OCI-M2 (cell line): ENCODE data around the gene TRMO.

Experiments
- DNase-seq: peaks from one replicate; lab custom pipeline; 2025; ENCODE audit not compliant: unreplicated experiment; lab: John Stamatoyannopoulos, UW

Gene TRMO

DNA sequence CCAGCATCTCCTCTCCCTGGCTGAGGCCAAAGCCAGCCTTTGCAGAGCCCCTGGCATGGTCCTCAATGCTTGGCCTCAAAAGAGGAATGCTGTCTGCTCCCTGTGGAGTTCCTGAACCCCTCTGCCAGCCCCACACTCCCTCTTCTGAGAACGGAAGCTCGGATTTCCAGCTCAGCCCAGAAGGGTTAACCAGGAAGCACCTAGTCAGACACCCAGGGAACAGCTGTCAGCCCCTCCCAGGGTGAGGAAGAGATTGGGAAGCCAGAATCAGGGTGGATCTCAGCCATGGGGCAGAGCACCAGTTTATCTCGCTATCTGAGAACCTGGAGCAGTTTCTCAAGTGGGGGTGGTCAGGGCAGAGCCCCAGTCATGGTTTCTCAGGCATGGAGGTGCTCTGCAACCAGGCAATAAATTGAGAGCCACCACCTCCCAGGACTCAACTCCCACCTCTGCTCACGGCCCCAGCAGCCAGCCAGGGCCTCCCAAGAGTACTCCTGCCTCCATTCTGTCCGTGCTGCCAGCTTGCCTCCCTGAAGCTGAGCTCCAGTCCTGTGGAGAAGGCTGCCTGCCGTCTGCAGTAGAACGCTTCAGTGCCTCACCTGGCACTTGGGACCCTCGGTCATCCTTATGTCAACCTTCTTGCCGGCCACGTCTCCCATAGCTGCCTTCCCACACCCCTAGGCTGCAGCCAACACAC lies 61.7 kb downstream of the TRMO start:
- DNase-seq: no peak

DNA sequence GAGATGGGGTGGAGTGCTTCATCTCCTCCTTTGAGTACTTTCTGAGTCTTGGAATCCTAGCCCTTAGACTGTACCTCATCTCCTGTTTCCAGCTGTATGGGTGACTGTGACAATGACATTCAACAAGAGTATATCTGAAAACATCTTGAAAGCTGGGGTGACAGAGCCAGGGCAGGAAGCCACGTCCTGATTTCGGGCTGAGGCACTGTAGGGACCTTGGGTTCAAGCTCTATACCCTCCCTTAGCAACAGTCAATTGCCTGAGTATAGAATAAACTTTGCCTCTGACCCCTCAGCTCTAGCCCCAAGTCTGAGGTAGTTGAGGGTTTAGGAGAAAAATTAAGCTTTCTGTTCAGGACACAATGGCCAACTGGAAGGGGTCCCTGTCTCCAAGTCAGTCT lies 63.0 kb downstream of the TRMO start:
- DNase-seq: no peak

DNA sequence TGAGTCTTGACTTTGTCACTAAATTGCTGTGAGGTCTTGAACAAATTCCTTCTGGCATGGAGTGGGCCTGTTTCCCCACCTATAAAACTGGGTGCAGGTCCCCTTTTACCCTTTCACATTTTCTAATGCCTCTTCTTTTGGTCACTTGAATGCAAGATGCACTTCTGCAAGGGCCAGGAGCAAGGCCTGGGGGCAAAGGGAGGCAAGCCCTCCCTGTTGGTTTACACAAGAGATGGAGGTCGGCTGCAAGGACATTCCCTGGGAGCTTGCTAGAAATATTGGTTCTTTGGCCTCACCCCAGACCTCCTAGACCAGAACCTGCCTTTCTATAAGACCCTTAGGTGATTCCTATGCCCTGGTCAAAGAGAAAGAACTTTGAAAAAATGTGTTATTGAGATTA lies 63.5 kb downstream of the TRMO start:
- no peak for DNase-seq

DNA sequence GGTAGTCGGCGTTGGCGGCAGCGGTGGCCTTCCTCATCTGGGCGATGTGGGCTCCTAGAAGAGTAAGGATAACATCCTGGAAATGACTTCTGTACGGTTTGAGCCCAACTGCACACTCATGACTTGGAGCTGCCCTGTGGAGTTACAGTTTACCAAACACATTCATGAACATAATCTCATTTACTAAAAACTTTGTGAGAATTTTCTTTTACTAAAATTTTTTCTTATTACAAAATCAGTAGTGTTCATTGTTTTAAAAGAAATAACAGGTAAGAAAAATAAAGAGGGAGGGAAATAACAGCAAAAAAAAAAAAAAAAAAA lies 63.9 kb downstream of the TRMO start:
- no peak for DNase-seq

- no peak for DNase-seq
Measured at GRCh38 chr9:97857606-97858392, 64.5 kb downstream of the TRMO start.

DNA sequence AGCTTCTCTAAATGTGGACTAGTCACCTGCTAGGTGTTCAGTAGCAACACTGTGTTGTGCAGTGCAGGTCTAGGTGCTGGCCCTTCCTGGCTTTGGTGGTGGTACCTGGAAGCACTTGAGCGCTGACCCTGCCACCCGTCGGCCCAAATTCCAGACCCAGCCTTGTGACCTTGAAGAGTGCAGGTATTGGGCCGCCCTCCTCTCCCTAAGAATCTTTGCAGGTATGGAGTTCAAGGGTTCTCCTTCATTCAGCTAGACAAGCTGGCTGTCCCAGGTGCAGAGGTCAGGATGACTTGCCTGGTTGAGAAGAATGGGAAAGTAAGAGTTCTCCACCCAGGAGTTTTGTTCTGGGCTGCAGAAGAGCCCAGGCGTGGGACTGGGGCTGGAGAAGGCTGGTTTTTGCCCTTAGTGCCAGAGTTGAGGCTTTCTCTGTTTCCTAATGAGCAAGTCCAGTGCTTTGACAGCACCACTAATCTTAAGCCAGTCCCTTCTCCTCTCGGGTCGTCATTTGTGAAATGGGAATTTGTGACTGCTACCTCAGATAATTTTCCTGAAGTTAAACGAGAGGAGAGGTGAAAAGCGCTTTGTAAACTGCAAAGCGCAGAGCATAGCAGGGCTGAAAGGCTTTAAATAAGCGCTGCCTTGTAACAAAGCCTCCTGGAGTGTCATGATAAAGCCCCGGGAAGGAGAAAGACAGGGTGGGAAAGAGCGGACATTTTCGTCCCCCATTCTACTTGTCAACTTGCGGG lies 65.3 kb downstream of the TRMO start:
- DNase-seq: no peak

- no peak for DNase-seq
Measured at GRCh38 chr9:97855899-97856298, 66.4 kb downstream of the TRMO start.

DNA sequence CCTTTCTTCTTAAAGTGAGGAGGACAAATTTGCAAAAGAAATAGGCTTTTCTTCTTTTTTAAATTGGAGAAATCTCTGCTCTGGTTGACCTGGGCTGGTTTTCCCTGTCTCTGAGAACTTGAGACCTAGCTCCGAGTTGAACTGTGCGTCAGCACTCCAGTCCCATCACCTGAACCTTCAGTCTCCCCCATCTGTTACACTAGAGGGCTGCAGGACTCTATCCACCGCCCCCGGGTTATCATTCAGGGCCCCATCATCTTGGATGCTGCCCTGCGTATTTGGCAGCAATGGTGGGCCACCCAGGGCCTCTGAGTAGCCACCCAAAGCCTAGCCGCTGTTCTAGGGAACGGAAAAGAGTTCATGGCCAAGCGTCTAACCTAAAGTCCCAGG lies 66.8 kb downstream of the TRMO start:
- no peak for DNase-seq

DNA sequence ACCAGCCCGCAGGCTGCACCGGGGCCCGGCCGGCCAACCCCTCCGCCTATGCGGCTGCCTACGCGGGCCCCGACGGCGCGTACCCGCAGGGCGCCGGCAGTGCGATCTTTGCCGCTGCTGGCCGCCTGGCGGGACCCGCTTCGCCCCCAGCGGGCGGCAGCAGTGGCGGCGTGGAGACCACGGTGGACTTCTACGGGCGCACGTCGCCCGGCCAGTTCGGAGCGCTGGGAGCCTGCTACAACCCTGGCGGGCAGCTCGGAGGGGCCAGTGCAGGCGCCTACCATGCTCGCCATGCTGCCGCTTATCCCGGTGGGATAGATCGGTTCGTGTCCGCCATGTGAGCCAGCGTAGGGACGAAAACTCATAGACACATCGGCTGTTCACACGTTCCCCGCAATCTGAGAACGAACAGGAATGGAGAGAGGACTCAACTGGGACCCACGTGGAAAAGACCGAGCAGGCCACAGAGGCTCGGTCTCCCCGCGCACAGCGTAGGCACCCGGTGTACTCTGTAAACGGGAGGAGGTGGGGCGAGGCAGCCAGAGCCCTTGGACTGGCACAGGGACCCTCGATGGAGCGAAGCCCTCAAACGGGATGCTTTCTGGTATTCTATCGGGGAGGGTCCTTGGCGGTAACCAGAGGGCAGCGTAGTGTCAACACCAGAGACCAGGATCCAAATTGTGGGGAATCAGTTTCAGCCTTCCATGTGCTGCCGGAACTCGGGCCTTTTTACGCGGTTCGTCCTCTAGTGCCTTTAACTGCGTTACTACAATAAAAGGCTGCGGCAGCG lies 67.4 kb downstream of the TRMO start:
- no peak for DNase-seq
